Epithelial cell of prostate (primary cell): ENCODE data around the gene PRSS12.
A peak's percentile ranks its signal among the peaks of the same experiment; 100 is the strongest.
"Not testable (repeated sequence)": the region's sequence is repeated elsewhere in the genome, so short reads cannot be mapped to it uniquely, and the experiment has no call there.

Experiments used
- DNase-seq: peaks from one replicate; pipeline ENCODE4 v3.0.0-alpha.2; 2011; ENCODE audit warnings: low read depth, low spot score
- H3K27ac ChIP-seq: fragments of 450-650 bp; 2 replicates; pipeline ENCODE4 v1.5.1; 2017; ENCODE audit warnings: mild to moderate bottlenecking

The PRSS12 gene, protein sequence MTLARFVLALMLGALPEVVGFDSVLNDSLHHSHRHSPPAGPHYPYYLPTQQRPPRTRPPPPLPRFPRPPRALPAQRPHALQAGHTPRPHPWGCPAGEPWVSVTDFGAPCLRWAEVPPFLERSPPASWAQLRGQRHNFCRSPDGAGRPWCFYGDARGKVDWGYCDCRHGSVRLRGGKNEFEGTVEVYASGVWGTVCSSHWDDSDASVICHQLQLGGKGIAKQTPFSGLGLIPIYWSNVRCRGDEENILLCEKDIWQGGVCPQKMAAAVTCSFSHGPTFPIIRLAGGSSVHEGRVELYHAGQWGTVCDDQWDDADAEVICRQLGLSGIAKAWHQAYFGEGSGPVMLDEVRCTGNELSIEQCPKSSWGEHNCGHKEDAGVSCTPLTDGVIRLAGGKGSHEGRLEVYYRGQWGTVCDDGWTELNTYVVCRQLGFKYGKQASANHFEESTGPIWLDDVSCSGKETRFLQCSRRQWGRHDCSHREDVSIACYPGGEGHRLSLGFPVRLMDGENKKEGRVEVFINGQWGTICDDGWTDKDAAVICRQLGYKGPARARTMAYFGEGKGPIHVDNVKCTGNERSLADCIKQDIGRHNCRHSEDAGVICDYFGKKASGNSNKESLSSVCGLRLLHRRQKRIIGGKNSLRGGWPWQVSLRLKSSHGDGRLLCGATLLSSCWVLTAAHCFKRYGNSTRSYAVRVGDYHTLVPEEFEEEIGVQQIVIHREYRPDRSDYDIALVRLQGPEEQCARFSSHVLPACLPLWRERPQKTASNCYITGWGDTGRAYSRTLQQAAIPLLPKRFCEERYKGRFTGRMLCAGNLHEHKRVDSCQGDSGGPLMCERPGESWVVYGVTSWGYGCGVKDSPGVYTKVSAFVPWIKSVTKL

DNA sequence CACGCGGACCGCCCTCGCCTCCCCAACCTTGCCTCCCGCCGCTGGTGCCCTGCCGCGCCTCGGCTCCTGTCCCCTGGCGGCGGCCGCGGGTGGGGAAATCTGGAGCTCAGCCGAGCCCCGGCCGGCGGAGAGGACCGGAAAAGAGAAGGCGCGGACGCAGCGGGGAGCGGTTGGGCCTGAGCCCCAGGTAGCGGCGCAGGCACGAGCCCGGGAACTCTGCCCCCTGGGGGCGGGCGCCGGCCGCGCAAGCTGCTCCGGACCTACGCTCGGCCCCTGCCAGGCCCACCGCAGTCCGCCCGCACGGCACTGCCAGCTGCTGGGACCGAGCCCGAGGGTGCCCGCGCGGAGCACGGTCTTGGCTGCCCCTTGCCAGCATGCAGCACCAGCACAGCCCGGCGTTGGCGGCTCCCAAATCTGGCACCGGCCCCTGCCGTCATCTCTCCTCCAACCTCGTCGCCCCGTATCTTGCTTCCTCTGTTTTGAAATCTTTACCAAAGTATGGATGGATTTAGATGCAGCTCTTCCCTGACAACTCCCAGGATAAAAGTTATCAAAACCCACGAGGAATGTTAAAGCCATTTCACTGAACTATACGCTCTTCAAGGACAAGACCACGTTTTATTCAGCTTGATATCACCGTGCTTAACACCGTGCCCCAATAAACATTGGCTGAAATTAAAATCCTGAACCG, at the start of gene PRSS12:
TSS of gene PRSS12 (minus strand) at position 161 of the 691 bp plus-strand sequence. CDS start 283 bp downstream, outside the sequence.
- DNase-seq, result no peak
- H3K27ac ChIP-seq, result no peak within 1 kb of the TSS

DNA sequence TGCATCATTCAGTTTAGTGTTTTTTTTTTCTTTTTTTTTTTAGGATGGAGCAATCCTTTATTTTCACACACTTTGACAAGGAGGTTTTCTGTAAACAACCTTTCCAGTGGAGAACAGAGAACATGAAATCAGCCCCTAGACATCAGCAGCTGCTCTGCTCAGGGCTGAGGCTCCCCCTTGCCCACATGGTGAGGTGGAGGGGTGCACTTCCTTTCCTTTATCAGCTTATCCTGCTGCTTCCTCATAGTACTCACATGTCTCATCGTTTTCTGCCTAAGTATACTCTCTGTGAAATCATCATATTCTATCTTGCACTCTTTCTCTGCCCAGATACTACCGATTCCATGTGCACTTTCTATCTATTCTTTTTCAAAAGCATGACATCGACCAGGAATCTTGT, 47.6 kb upstream of the PRSS12 start:
- no peak for DNase-seq

DNA sequence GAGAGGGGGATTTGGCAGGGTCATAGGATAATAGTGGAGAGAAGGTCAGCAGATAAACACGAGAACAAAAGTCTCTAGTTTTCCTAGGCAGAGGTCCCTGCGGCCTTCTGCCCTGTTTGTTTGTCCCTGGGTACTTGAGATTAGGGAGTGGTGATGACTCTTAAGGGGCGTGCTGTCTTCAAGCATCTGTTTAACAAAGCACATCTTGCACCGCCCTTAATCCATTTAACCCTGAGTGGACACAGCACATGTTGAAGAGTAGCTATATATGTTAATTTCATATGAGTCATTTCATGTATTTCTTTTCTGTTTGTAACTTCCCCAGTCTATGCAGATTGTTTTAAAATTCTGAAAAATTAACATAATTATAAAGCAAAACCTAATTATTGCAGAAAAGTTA, 47.1 kb upstream of the PRSS12 start:
- H3K27ac ChIP-seq, result peak overlapping the region; percentile 41
- DNase-seq, result not testable (repeated sequence)

More for the DNA sequence above, 47.6 kb upstream of the PRSS12 start:
- H3K27ac ChIP-seq, result peak overlapping the region; percentile 41

DNA sequence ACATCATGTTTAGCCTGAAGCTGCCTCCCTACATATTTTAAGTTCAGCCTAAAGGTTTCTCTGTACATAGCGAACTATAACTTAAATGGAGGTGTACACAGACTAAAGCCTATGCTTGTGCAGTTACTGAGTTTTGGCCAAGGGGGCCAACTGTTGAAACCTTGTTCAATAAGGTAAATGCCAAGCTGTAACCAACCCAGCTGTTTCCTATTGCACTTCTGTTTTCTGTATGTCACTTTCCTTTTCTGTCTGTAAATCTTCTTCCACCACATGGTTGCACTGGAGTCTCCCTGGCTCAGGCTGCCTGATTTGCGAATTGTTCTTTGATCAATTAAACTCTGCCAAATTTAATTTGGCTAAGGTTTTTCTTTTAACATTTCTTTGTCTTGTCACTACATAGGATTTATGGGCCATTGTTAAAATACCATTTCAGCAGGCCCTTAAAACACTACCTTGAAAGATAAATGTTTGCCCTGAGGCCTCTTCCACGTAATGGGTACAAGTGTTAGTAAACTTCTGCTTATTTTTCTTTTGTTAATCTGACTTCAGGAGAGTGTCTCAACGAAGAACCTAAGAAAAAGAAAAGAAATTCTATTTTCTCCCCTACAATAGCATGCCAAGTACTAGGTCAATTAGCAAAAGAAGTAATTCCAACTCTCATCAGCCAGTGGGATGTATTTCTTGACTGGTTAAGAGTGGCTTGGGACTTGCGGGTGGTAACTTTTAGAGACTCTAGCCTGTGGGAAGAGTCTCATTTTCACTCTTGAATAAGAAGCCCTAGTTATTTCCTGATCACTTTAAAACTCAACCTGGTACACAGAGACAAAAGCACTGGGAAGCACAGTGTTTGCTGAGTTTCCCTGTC, 45.7 kb upstream of the PRSS12 start:
- DNase-seq, result no peak
- peak overlapping the region; percentile 49 for H3K27ac ChIP-seq

DNA sequence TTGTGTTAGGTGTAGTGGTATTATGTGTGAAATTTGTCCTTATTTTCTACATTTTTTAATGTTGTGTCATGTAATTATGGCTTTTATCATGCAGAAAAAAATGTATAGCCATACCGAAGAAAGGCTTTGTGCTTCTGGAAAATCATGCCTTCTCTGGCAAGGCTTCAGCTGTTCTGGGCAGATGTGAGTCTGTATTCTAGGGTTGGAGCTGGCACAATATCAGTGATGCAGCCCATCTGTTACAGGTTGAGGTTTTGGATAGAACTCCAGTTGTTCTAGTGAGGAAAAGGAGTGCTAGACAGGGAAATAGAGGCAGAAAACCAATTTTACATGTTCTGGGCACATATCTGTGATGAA, 44.8 kb upstream of the PRSS12 start:
- H3K27ac ChIP-seq, result peak overlapping the region; percentile 49
- no peak for DNase-seq

DNA sequence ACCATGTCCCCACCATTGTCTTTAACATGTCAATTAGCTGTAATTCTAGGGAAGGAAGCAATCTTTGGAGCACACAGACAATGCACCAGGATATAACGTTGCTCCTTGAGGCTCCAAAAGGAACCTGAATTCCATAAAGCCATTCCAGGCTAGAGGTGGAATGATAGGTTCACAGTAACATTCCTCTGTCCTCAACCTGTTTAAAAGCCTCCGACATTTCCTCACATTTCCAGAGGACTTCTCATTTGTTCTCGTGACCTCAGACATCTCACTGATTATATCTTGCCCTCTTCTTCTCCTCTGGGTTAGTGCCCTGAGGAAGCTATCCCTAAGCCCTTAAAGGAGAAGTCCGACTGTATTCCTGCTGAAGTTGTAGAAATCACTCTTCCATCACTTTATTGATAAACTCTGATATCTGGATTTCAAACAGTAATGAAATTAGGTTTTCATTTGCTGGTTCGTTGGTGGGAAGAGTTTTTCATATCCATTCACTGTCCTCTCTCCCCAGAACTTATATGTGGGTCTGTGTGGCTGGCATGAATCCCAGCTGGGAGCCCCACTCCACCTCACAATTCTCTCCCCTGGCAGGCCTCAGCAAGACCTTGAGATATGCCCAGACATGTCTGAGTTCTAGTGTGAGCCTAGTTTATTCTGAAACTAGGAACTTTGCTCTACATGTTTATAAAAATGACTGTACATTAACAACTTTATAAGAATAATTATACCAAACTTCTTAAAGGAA, 44.2 kb upstream of the PRSS12 start:
- peak; percentile 37 for DNase-seq
- peak overlapping the region; percentile 49 for H3K27ac ChIP-seq

DNA sequence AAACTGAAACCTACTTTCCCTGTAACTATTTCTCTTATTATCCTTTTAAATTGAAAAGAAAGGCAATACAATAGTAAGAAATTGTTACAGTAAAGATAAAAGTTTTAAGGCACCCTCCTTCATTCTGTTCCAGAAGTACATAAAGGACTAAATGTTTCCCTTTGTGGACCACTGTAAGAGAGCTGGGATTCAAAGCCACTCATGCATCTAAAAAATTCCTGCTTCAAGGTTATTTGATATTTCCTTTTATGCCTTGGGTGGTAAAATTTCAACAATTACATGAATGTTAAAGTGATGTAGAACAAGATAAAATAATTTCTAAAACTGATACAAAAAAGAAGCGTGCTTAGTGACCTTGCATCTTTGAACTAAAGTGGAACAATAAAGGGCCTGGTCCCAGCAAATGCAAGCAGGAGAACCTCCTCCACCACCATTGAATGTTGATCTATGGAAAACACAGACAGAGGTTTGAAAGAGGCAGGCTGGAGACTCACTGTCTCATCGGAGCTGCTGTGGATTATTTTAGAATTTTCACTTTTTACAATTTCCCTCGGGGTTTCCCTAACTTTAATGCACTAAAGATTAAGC, 42.3 kb upstream of the PRSS12 start:
- H3K27ac ChIP-seq, result no peak overlapping the region
- DNase-seq, result no peak

DNA sequence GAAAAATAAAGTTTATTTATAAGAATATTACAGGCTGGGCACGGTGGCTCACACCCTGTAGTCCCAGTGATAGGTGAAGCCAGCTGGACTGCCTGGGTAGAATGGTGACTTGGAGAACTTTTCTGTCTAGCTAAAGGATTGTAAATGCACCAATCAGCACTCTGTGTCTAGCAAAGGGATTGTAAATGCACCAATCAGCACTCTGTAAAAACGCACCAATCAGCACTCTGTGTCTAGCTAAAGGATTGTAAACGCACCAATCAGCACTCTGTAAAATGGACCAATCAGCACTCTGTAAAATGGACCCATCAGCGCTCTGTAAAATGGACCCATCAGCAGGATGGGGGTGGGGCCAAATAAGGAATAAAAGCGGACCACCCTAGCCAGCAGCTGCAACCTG, 39.7 kb upstream of the PRSS12 start:
- H3K27ac ChIP-seq, DNase-seq: not testable (repeated sequence)

DNA sequence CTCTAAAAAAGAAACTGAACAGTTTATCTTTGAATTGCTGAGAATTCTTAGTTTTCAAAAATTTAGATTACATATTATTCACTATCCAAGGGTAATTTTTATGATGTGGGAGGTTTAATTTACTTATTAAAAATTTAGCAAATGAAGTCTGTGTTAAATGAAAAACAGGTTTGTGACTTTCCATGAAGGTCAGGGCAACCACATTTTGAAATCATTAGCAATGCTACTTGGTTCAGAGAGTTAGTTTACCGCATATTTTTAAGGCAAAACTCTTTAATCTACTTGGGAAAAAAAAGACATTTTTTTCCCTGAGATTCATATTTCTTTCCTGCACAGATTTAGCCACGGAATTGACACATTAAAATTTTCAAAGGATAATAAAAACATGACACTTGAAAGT, 37.3 kb upstream of the PRSS12 start:
- no peak for DNase-seq

DNA sequence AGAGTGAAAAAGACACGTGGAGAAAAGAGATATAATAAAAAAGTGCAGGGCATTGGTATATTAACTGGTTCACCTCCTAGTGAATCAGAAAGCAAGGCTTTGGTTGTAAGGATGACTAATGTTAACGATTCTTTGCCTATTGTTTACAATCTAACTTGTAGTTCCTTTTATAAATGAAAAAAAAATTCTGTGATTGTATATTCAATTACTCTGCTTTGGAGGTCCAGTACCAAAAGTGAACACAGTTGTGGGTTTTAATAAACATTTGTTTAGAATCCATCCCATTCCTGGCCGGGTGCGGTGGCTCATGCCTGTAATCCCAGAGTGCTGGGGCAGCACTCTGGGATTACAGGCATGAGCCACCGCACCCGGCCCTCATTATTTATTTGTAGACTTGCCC, 36.9 kb upstream of the PRSS12 start:
- DNase-seq, result no peak
- H3K27ac ChIP-seq, result no peak overlapping the region

More for the DNA sequence above, 37.3 kb upstream of the PRSS12 start:
- H3K27ac ChIP-seq, result no peak overlapping the region

DNA sequence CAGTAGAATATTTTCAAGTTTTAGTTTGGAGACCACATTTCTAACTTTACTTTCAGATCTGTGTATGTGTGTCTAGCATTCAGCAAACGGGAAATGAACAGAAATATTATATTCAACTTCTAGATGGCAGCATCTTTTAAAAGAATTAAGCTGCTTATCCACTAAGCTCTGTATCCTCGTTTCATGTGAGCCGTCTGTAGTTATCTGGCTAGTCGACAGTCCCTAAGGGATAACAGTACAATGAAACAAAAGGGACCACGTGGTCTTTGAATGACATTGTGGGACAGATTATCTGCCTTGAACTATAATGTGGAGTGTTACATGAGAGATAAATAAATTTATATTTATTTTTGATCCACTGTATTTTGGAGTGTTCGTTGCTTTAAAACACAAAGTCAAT, 35.8 kb upstream of the PRSS12 start:
- no peak overlapping the region for H3K27ac ChIP-seq
- no peak for DNase-seq

DNA sequence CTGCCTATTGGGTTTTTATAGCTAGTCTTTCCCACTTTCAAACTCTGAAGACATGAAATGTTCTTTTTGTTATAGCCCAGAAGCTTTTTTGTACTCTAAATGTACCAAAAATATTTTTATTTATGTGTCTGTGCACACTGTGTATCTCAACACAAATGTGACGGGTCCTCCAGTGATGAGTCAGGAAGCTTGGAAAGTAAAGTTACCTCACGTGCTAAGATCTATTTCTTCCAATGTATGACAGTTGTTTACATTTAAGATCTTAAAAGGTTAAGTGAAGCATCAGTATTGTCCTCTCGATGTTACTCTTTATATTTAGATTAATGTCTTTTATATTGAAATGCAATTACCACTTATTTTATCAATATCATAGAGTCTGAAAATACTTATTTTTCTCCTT, 29.1 kb upstream of the PRSS12 start:
- no peak for DNase-seq
- no peak overlapping the region for H3K27ac ChIP-seq

DNA sequence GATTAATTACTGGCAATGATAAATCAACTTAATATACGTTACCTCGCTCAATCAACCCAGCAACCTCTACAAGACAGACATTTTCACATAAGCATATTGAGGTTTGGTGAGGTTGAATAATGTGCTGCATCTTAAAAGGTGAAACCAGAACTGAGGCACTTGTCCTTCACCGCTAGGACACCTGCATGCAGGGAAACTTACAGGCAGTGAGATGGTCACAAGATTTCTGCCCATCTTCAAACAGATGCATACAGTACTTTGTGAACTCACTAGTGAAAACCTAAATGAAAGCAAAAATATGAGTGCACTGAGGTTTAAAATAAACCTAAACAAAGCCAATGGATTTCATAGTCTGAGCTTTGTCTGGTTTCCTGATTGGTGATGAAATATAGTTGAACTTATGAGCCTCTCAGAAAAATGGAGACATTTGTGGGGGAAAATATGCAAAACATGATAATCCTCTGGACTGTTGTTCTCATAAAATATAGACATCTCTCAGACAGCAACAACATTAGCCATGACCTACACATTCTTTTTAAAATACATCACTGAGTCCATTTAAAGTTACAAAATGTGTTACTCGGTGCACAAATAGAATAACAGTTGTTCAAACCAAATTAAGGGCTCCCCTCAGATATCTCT, 20.9 kb upstream of the PRSS12 start:
- H3K27ac ChIP-seq, result no peak overlapping the region
- DNase-seq, result no peak

DNA sequence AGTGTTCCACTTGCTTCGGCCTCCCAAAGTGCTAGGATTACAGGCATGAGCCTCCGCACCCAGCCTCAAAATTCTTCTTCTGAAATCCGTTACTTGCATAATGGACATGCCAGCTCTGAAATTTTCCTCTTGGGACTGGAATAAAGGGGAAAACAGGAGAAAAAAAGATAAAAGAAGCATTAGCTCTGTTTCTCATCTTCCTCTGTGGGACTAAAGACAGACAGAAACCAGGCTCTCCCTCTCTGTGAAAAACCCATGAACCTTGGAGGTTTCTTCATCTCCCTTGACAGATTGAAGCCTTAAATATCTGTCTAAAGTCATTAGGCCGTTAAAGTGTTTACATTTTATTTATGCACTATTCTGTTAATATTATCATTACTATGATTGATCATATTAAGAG, 19.4 kb upstream of the PRSS12 start:
- H3K27ac ChIP-seq, result no peak overlapping the region
- DNase-seq, result no peak

DNA sequence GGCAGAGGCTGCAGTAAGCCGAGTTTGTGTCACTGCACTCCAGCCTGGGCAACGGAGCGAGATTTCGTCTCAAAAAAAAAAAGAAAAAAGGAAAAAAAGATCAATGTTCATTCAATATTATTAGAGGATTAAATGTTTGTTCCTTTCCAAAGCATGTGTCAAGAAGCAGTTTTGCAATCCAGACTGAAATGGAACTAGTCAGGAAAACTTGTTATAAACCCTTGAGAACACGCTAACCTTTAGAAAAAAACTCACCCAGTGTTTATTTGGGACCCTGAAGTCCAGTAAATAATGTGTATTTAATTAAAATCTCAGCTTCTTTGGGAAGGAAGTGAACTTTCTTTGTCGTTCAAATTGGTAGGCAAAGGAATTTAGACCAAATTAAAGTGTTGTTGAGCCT, 16.4 kb upstream of the PRSS12 start:
- H3K27ac ChIP-seq, result no peak overlapping the region

DNA sequence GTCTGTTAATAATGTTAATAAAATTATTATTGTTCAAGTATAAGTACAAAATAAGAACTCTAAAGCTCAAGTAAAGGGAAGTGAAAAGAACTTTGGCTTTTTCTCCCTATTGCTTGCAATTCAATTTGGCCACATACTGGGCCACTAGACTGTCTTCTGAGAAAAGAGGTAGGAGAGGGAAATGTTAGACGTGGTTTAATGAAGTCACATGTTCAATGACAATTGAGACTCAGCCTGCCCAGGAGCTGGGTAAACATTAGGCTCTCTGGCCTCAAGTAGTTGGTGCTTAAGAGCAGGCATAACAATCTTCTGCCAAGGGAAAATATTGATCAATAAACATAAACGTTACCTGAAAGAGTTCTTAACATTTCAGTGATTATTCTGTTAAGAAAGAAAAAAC, 15.1 kb upstream of the PRSS12 start:
- DNase-seq, result no peak
- H3K27ac ChIP-seq, result no peak overlapping the region

More for the DNA sequence above, 16.4 kb upstream of the PRSS12 start:
- no peak for DNase-seq

DNA sequence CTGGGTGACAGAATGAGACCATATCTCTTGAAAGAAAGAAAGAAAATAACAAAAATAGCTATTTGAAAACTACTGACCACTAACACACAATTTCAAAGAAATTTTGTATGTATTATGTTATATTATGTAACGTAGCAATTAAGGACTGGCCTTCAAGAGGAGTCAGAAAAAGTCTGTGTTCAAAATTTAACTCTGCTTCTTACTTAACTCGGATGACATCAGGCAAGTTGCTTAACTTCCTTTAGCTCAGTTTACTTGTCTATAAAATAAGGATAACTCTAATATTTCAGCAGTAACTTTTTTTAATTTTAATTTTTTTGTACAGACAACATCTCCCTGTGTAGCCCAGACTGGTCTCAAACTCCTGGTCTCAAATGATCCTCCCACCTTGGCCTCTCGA, 14.6 kb upstream of the PRSS12 start:
- no peak for DNase-seq
- H3K27ac ChIP-seq, result no peak overlapping the region

DNA sequence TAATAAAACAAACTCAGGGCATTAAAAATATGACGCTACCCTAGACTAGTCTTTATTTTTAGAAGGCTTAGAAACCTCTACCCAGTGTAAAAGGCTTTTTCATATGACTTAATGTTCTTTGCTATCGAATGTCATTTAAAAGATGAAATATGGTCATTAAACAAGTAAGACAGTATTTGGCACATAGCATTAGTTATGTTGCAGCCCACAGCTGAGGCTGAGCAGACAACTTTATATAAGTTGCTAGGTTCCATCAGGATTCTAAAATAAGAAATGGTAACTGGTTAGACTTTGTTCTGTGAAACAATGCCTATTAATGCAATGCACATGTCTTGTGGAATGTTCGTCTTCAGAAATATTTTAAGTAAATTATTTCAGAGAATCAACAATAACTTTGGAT, 10.4 kb upstream of the PRSS12 start:
- no peak overlapping the region for H3K27ac ChIP-seq
- DNase-seq, result no peak
